Measurements from ENCODE around the gene KXD1. TPM values are rescaled to one million over a fixed set of nuclear protein-coding genes. Genes with fewer than 3 reads are reported as not detected.
"Not testable (repeated sequence)": the region's sequence is repeated elsewhere in the genome, so short reads cannot be mapped to it uniquely, and the experiment has no call there.

KXD1 gene
- 14.7 TPM for total RNA-seq

GRCh38 chr19:18557411-18558201, at the start of gene KXD1:
TSS of gene KXD1 (plus strand) at chr19:18557870. CDS start at chr19:18562057, 4,187 bp downstream.
- peak; percentile 95 to 97 for DNase-seq (ENCODE audit: low spot score in 2 of 2)
- FAIRE-seq = peak; percentile 26

- no peak for DNase-seq (ENCODE audit: low spot score in 2 of 2)
- no peak for FAIRE-seq
These were observed 49.1 kb upstream of the KXD1 start for GRCh38 chr19:18508585-18508984.

GRCh38 chr19:18510216-18510615, 47.5 kb upstream of the KXD1 start:
- FAIRE-seq = no peak
- no peak for DNase-seq (ENCODE audit: low spot score in 2 of 2)

- DNase-seq (ENCODE audit: low spot score in 2 of 2) = no peak
- FAIRE-seq = no peak
These were observed 43.8 kb upstream of the KXD1 start for GRCh38 chr19:18513868-18514267.

GRCh38 chr19:18514800-18515682, 42.6 kb upstream of the KXD1 start:
- no peak for DNase-seq (ENCODE audit: low spot score in 2 of 2)
- FAIRE-seq = no peak

GRCh38 chr19:18515959-18516358, 41.7 kb upstream of the KXD1 start:
- no peak for FAIRE-seq

GRCh38 chr19:18517606-18518005, 40.1 kb upstream of the KXD1 start:
- DNase-seq (ENCODE audit: low spot score in 2 of 2) = no peak
- no peak for FAIRE-seq

More at GRCh38 chr19:18515959-18516358, 41.7 kb upstream of the KXD1 start:
- DNase-seq (ENCODE audit: low spot score in 2 of 2) = no peak

GRCh38 chr19:18518639-18519038, 39.0 kb upstream of the KXD1 start:
- FAIRE-seq = no peak
- no peak for DNase-seq (ENCODE audit: low spot score in 2 of 2)

GRCh38 chr19:18519962-18520847, 37.5 kb upstream of the KXD1 start:
- DNase-seq (ENCODE audit: low spot score in 2 of 2) = no peak
- no peak for FAIRE-seq

- FAIRE-seq = no peak
- DNase-seq (ENCODE audit: low spot score in 2 of 2) = no peak
These were observed 36.6 kb upstream of the KXD1 start for GRCh38 chr19:18520848-18521691.

- DNase-seq (ENCODE audit: low spot score in 2 of 2) (no peak), FAIRE-seq (no peak)
These were observed 36.0 kb upstream of the KXD1 start, which contains the start of gene ELL for GRCh38 chr19:18521692-18522123. TSS of gene ELL (minus strand) at chr19:18522070. CDS start at chr19:18522055, 15 bp downstream.

- FAIRE-seq = peak; percentile 99
- DNase-seq (ENCODE audit: low spot score in 2 of 2) = peak; percentile 97 to 98
These were observed 35.4 kb upstream of the KXD1 start for GRCh38 chr19:18522124-18522861.

GRCh38 chr19:18522862-18523440, 34.7 kb upstream of the KXD1 start:
- DNase-seq (ENCODE audit: low spot score in 2 of 2); FAIRE-seq: not testable (repeated sequence)

GRCh38 chr19:18523841-18524240, 33.8 kb upstream of the KXD1 start:
- no peak for FAIRE-seq

GRCh38 chr19:18526316-18526715, 31.4 kb upstream of the KXD1 start:
- FAIRE-seq = no peak
- DNase-seq (ENCODE audit: low spot score in 2 of 2) = no peak

More at GRCh38 chr19:18523841-18524240, 33.8 kb upstream of the KXD1 start:
- no peak for DNase-seq (ENCODE audit: low spot score in 2 of 2)

GRCh38 chr19:18529782-18530181, 27.9 kb upstream of the KXD1 start:
- FAIRE-seq = no peak
- no peak for DNase-seq (ENCODE audit: low spot score in 2 of 2)

- no peak for DNase-seq (ENCODE audit: low spot score in 2 of 2)
- no peak for FAIRE-seq
These were observed 26.2 kb upstream of the KXD1 start for GRCh38 chr19:18531485-18531884.
